ENCODE measurements around the gene ANKRD45.

- TF ChIP-seq EZH2 (IDR thresholded peaks at IDR 0.05): no peak
- TF ChIP-seq EZH2phosphoT487 (IDR thresholded peaks at IDR 0.05): no peak
- no peak for TF ChIP-seq CTCF (IDR thresholded peaks at IDR 0.05)
These were observed 3.0 kb downstream of the ANKRD45 start for GRCh38 chr1:173666646-173667045.
